Astrocyte (in vitro differentiated cells and primary cell): Measurements from ENCODE around the gene PLEKHA6.

ENCODE experiments used
- EZH2 ChIP-seq: IDR thresholded peaks from 2 replicates; pipeline ENCODE4 v1.6.1; 2012; ENCODE audit warnings: mild to moderate bottlenecking, low read length, inconsistent platforms; ENCODE audit not compliant: insufficient read depth
- TF ChIP-seq, protein P1 (sequence below): IDR thresholded peaks from 2 replicates; pipeline ENCODE4 v1.5.1; 2011; ENCODE audit warnings: low read depth, mild to moderate bottlenecking, inconsistent platforms, low read length, moderate library complexity; ENCODE audit not compliant: insufficient read depth

DNA sequence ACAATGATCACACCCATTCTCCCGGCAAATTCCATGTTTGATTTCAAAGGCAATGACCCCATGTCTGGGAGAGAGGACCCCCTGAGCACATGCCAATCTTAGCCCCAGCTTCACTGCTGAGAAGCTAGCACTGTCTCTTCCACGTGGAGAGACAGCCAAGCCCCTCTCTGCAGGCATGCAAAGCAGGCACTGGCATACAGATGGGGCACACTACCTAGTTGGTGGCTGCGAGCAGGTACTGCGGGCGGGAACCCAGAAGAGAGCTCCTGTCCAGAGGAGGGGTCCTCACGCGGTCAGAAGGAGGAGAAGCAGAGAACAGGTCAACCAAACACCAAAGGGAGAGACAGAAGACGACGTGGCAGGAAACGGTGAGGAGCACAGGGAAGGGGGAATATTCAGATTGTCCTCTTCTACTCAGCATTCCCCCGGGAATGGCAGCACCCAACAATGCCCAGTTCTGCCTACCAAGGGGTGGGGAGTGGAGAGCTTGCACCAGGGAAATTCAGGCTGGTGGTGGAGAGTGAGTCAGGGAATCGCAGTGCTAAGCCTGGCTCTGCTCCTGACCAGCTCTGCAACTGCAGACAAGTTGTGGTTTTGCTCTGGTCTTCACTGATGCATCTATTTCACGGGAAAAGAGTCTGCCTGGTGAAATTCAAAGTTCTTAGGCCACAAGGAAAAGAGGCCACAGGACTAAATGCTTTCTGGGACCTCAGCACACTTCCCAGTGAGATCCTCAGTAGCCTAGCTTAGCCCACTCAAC is 97.8 kb downstream of the PLEKHA6 start:
- TF ChIP-seq, protein P1, sequence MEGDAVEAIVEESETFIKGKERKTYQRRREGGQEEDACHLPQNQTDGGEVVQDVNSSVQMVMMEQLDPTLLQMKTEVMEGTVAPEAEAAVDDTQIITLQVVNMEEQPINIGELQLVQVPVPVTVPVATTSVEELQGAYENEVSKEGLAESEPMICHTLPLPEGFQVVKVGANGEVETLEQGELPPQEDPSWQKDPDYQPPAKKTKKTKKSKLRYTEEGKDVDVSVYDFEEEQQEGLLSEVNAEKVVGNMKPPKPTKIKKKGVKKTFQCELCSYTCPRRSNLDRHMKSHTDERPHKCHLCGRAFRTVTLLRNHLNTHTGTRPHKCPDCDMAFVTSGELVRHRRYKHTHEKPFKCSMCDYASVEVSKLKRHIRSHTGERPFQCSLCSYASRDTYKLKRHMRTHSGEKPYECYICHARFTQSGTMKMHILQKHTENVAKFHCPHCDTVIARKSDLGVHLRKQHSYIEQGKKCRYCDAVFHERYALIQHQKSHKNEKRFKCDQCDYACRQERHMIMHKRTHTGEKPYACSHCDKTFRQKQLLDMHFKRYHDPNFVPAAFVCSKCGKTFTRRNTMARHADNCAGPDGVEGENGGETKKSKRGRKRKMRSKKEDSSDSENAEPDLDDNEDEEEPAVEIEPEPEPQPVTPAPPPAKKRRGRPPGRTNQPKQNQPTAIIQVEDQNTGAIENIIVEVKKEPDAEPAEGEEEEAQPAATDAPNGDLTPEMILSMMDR: no peak
- no peak for TF ChIP-seq EZH2
